Embryonic facial prominence (tissue), 1 donor: Measurements from ENCODE around the gene SLC12A8.

Experiments used
- DNase-seq: peaks from one replicate; pipeline ENCODE4 v3.0.0-alpha.2; 2016; ENCODE audit errors: extremely low spot score

The SLC12A8 gene

GRCh38 chr3:125213946-125214542 is 1.5 kb upstream of the SLC12A8 start:
- no peak for DNase-seq

GRCh38 chr3:125213364-125213755 is 812 bp upstream of the SLC12A8 start:
- DNase-seq = no peak

DNA sequence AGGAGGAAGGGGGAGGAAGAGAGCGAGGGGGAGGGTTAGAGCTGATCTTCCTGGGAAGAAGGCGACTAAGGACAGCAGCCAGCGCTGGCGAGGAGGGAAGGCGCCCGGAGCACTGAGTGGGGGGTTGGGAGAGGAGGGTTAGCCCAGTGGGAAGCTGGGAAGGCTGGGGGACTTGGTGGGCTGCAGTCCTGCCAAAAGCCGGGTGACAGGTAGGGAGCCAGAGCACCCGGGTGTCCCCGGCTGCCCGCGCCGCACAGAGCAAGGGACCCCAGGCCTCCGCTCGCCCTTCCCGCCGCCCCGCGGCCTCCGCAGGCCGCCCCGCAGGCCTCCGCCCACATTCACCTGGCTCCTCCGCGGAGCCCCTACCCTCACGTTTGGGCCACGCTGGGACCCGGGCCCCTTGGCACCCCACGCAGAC is 448 bp downstream of the SLC12A8 start:
- DNase-seq = no peak

DNA sequence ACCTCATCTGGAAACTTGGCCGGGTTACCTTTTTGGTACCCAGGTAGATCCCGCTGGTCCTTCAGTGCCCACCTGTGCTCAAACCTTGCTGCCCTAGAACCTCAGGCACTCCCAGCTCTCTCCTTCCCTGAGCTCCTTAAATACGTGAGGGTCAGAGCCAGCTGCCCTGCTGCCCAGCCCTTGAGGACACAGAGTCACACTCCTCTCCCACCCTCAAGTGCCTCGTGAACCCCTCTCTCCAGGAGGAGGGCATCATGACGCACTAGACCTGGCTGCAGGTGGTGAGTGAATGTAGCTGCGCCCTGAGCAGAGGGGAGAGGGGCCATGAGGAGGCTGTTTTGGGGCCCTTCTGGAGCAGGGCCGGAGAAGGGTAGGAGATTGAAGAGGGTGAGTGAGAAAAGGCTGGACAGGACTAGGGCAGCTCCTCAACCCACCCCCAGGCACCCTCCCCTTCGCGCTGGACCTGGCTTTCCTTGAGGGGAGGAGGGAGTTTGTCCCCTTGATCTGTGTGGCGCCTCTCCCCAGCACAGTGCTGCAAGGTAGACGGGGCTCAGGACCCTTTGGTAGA is 941 bp downstream of the SLC12A8 start:
- DNase-seq = no peak

GRCh38 chr3:125207949-125208568 is 4.5 kb downstream of the SLC12A8 start:
- no peak for DNase-seq

GRCh38 chr3:125207507-125207906 is 5.0 kb downstream of the SLC12A8 start:
- no peak for DNase-seq

- no peak for DNase-seq
These were observed 5.6 kb downstream of the SLC12A8 start for GRCh38 chr3:125206934-125207333.

GRCh38 chr3:125203731-125204130 is 8.8 kb downstream of the SLC12A8 start:
- no peak for DNase-seq

GRCh38 chr3:125202197-125202596 is 10.4 kb downstream of the SLC12A8 start:
- no peak for DNase-seq

DNA sequence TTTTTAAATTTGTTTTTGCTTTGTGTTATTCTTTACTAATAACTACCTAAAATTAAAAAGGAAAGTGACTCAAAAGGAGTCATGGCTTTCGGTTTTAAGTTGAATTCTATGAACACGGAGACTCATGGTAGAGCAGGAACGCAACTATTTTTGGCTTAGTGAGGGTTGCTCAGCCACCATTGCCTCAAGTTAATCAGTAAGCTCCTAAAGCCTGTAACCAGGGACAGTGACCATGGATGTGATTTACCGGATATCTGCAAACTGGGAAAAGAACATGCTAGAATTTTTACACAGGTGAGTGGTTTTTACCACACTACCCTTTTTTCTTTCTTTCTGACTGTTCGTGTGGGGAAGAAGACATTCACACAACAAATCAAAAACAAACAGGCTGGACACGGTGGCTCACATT is 11.8 kb downstream of the SLC12A8 start:
- no peak for DNase-seq

- no peak for DNase-seq
These were observed 17.5 kb downstream of the SLC12A8 start for GRCh38 chr3:125194849-125195601.

GRCh38 chr3:125194061-125194848 is 18.3 kb downstream of the SLC12A8 start:
- no peak for DNase-seq

- DNase-seq = no peak
These were observed 20.1 kb downstream of the SLC12A8 start for GRCh38 chr3:125192190-125193035.

DNA sequence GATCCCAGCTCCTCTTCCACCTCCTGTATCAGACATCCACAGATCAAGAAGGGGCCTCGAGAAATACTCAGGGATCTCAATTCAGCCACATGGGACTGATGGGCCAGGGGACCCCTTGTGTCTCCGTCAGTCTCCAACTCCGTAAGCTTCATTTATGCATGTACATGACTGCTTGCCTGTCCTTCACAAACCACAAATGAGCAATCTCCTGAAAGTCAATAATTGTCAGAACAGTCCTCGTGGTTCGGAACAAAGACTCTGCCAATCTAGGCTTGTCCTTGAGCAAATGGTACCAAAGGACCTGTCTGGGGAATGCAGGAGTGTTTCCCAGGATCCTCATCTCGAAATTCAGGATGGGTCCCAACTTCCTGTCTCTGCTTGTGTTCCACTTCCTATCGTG is 20.8 kb downstream of the SLC12A8 start:
- DNase-seq = no peak

DNA sequence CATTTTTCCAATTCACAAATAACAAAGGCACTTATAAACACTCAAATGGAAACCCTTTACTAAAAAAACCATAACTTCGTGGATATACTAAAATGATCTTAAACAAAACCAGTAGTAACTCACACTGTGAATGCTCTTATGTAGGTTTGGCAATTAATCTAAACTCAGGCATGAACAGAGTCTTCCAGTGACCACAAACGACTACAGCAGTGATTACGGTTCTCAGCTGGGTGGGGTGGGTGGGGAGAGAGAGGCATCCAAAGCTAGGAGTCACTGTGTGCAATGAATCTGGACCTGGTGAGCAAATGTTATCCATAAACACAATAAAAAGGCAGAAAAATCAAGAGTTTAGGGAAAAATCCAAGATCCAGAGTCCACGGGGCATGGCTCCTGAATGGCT is 21.3 kb downstream of the SLC12A8 start:
- no peak for DNase-seq

DNA sequence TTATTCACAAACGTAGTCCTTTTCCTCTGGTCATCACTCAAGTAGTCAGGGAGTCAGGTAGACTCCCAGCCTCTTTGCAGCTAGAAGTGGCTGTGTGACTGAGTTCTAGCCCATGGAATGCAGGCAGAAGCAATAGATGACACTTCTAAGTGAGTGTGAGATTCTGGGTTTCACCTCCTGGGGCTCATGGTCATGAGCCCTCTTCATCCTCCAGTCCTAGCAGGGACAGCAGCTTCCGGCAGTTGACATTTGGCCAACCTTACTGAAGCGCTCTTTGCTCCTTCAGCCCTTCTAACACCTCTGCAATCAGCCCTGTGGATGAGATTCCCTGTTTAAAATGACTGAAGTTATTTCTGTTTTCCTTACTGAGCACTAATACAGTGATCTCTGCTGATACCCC is 21.8 kb downstream of the SLC12A8 start:
- DNase-seq = no peak

- no peak for DNase-seq
These were observed 23.0 kb downstream of the SLC12A8 start for GRCh38 chr3:125189378-125190165.

GRCh38 chr3:125188955-125189354 is 23.6 kb downstream of the SLC12A8 start:
- DNase-seq = no peak

GRCh38 chr3:125187599-125187910 is 25.0 kb downstream of the SLC12A8 start:
- no peak for DNase-seq

DNA sequence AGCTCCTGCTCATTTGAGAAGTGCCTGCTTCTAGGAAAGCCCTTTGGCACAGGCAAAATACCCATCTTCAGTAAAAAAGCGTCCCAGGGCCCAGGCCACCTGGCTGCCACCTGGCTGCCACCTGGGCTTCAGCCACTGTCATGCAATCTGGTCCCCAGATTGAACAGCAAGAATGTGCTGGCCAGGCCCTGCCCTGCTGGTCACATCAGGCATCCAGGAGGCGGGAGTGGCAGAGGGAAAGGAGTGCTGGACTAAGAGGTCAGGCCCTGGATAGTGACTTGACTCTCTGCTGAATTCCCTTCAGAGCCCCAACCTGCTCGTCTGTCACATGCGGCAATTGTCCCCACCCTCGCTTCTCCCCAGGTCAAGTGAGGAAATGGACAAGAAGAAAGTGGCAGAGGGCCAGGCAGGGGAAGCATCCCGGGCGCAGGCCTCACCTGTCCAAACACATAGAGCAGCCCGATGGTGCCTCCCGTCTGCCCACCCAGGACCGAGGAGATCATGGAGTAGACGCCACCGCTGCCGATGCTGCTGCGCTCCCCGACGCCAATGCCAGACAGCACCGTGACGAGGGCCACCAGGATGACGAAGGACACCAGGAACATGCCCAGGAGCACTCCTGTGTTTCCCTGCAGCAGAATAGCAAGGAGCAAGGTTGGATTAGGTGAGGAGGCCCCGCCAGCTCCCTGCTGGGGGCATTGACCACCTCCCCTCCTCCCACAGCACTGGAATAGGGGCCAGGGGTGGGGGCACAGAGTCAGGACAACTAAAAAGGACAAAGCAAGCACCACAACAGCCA is 25.5 kb downstream of the SLC12A8 start:
- DNase-seq = no peak
